Measurements from ENCODE around the gene VPS18.

Gene VPS18

GRCh38 chr15:40938536-40938870 lies 44.3 kb downstream of the VPS18 start:
- Histone ChIP-seq H3K18ac (ENCODE audit: low read depth in 1 of 2, low read length in 2 of 2) (peak overlapping the region in 1 of 2 experiments; percentile 38), H3K9me3 (ENCODE audit: control insufficient read depth, low read length) (no peaks in the 10 kb centered on the region), H2BK5ac (ENCODE audit: low read depth, low read length, poor library complexity, severe bottlenecking) (no peak overlapping the region), H3K79me1 (replicated peaks; ENCODE audit: low read length, poor library complexity, severe bottlenecking) (no peaks in the 10 kb centered on the region), H2BK15ac (ENCODE audit: low read depth, poor library complexity, severe bottlenecking) (no peak overlapping the region), H3K27ac (ENCODE audit: low read length, poor library complexity, severe bottlenecking) (no peak overlapping the region), H3K36me3 (ENCODE audit: control insufficient read depth in 1 of 2, insufficient read depth in 2 of 2, low read depth in 1 of 2, low read length in 2 of 2) (peaks cover 0 to 4% of the 10 kb centered on the region in 2 experiments), H2AFZ (ENCODE audit: low read depth, low read length) (no peak overlapping the region), H3K4ac (ENCODE audit: low read depth in 1 of 2, low read length in 2 of 2) (no peak overlapping the region), H3K4me3 (ENCODE audit: insufficient read depth in 1 of 2, low read depth in 1 of 2, low read length in 2 of 2) (no peak overlapping the region), H3K23ac (ENCODE audit: low read length in 2 of 2) (no peak overlapping the region), H4K8ac (ENCODE audit: low read length) (no peak overlapping the region), H4K91ac (ENCODE audit: low read length) (peak overlapping the region; percentile 34), H3K27me3 (ENCODE audit: control insufficient read depth in 1 of 2, insufficient read depth in 1 of 2, low read length in 2 of 2) (peaks cover 4 to 23% of the 10 kb centered on the region in 2 experiments), H3K4me1 (ENCODE audit: control insufficient read depth, insufficient read depth, low read depth, low read length) (peaks cover 36% of the 10 kb centered on the region), H3K4me2 (ENCODE audit: low read length, poor library complexity, severe bottlenecking) (no peak overlapping the region), H2BK120ac (ENCODE audit: low read depth, low read length) (no peak overlapping the region), H2AK5ac (ENCODE audit: low read length, severe bottlenecking) (no peak overlapping the region), H3K14ac (ENCODE audit: low read length in 2 of 2) (no peak overlapping the region), H2BK12ac (ENCODE audit: low read length in 2 of 2) (no peak overlapping the region), H3K9ac (ENCODE audit: low read length) (no peak overlapping the region)
- 92% methylated on average over 3 of the region's 6 CpGs for WGBS
- DNase-seq = no peak

GRCh38 chr15:40940296-40940801 lies 46.1 kb downstream of the VPS18 start:
- Histone ChIP-seq H3K27ac (ENCODE audit: low read length, poor library complexity, severe bottlenecking) (no peak overlapping the region), H2BK15ac (ENCODE audit: low read depth, poor library complexity, severe bottlenecking) (peak overlapping the region; percentile 1), H3K9me3 (ENCODE audit: control insufficient read depth, low read length) (no peaks in the 10 kb centered on the region), H3K4ac (ENCODE audit: low read depth in 1 of 2, low read length in 2 of 2) (peak overlapping the region in 1 of 2 experiments; percentile 59), H2BK5ac (ENCODE audit: low read depth, low read length, poor library complexity, severe bottlenecking) (no peak overlapping the region), H3K18ac (ENCODE audit: low read depth in 1 of 2, low read length in 2 of 2) (peak overlapping the region in 1 of 2 experiments; percentile 46), H4K8ac (ENCODE audit: low read length) (no peak overlapping the region), H3K23ac (ENCODE audit: low read length in 2 of 2) (peak overlapping the region in 1 of 2 experiments; percentile 62), H3K36me3 (ENCODE audit: control insufficient read depth in 1 of 2, insufficient read depth in 2 of 2, low read depth in 1 of 2, low read length in 2 of 2) (peaks cover 0 to 4% of the 10 kb centered on the region in 2 experiments), H3K79me1 (replicated peaks; ENCODE audit: low read length, poor library complexity, severe bottlenecking) (no peaks in the 10 kb centered on the region), H4K91ac (ENCODE audit: low read length) (peak overlapping the region; percentile 36), H2BK12ac (ENCODE audit: low read length in 2 of 2) (peak overlapping the region in 1 of 2 experiments; percentile 97), H3K4me2 (ENCODE audit: low read length, poor library complexity, severe bottlenecking) (no peak overlapping the region), H2AFZ (ENCODE audit: low read depth, low read length) (peak overlapping the region; percentile 23), H2AK5ac (ENCODE audit: low read length, severe bottlenecking) (peak overlapping the region; percentile 24), H3K14ac (ENCODE audit: low read length in 2 of 2) (peak overlapping the region in 1 of 2 experiments; percentile 56), H3K4me1 (ENCODE audit: control insufficient read depth, insufficient read depth, low read depth, low read length) (peaks cover 32% of the 10 kb centered on the region), H3K4me3 (ENCODE audit: insufficient read depth in 1 of 2, low read depth in 1 of 2, low read length in 2 of 2) (no peak overlapping the region), H2BK120ac (ENCODE audit: low read depth, low read length) (no peak overlapping the region), H3K9ac (ENCODE audit: low read length) (no peak overlapping the region), H3K27me3 (ENCODE audit: control insufficient read depth in 1 of 2, insufficient read depth in 1 of 2, low read length in 2 of 2) (peaks cover 3 to 19% of the 10 kb centered on the region in 2 experiments)
- DNase-seq = no peak
- 72% methylated on average over 15 of the region's 15 CpGs for WGBS

GRCh38 chr15:40941068-40941527 lies 46.8 kb downstream of the VPS18 start:
- Histone ChIP-seq H2BK12ac (ENCODE audit: low read length in 2 of 2) (peak overlapping the region in 1 of 2 experiments; percentile 97), H3K23ac (ENCODE audit: low read length in 2 of 2) (no peak overlapping the region), H3K4ac (ENCODE audit: low read depth in 1 of 2, low read length in 2 of 2) (peak overlapping the region in 1 of 2 experiments; percentile 59), H3K9ac (ENCODE audit: low read length) (peak overlapping the region; percentile 61), H3K36me3 (ENCODE audit: control insufficient read depth in 1 of 2, insufficient read depth in 2 of 2, low read depth in 1 of 2, low read length in 2 of 2) (peaks cover 0 to 4% of the 10 kb centered on the region in 2 experiments), H3K4me1 (ENCODE audit: control insufficient read depth, insufficient read depth, low read depth, low read length) (peaks cover 31% of the 10 kb centered on the region), H3K4me2 (ENCODE audit: low read length, poor library complexity, severe bottlenecking) (peak overlapping the region; percentile 80), H3K27me3 (ENCODE audit: control insufficient read depth in 1 of 2, insufficient read depth in 1 of 2, low read length in 2 of 2) (peaks cover 3 to 12% of the 10 kb centered on the region in 2 experiments), H3K18ac (ENCODE audit: low read depth in 1 of 2, low read length in 2 of 2) (peak overlapping the region; percentile 70 to 85), H2BK5ac (ENCODE audit: low read depth, low read length, poor library complexity, severe bottlenecking) (no peak overlapping the region), H2AFZ (ENCODE audit: low read depth, low read length) (peak overlapping the region; percentile 32), H2BK15ac (ENCODE audit: low read depth, poor library complexity, severe bottlenecking) (no peak overlapping the region), H3K27ac (ENCODE audit: low read length, poor library complexity, severe bottlenecking) (no peak overlapping the region), H3K79me1 (replicated peaks; ENCODE audit: low read length, poor library complexity, severe bottlenecking) (no peaks in the 10 kb centered on the region), H2AK5ac (ENCODE audit: low read length, severe bottlenecking) (no peak overlapping the region), H3K9me3 (ENCODE audit: control insufficient read depth, low read length) (no peaks in the 10 kb centered on the region), H3K14ac (ENCODE audit: low read length in 2 of 2) (no peak overlapping the region), H4K8ac (ENCODE audit: low read length) (peak overlapping the region; percentile 98), H3K4me3 (ENCODE audit: insufficient read depth in 1 of 2, low read depth in 1 of 2, low read length in 2 of 2) (peak overlapping the region; percentile 59 to 65), H4K91ac (ENCODE audit: low read length) (peak overlapping the region; percentile 91), H2BK120ac (ENCODE audit: low read depth, low read length) (peak overlapping the region; percentile 86)
- DNase-seq = no peak
- WGBS = 11% methylated on average over 7 of the region's 7 CpGs

DNA sequence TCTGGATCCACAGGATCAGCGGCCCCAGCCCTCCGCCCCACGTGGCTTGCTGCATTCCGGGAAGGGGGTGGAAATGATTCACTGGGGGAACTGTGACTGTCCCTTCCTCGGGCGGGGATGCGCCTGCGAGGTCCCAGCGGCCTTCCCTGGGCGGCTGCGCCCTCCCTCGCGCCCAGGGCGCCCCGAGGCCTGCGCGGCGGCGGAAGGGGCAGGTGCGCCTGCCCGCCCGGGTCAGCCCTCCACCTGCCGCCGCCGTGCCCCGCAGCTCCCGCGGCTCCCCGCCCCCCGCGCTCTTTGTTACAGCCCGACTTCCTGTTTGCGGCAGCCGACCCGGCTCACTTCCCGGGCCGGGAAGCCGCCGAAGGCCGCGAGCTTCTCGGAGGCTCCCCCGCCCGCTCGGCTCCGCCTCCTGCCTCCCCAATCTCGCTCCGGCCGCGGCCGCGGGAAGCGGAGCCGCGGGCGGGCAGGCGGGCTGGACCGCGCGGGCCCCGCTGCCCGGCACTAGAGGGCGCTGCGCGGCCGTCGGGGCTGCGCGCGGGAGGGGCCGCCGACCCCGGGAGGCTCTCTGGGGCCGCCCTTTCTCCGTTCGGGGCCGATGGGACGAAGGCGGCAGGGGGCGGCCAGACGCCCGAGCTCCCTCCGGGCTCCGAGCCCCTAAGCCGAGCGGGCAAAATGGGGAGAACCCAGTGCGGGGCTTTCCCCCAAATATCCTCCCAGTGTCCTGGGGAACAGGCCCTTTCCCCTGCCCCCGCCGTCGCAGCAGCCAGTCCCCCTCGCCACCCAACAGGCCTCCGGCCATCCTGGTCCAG lies 47.5 kb downstream of the VPS18 start:
- Histone ChIP-seq H3K23ac (ENCODE audit: low read length in 2 of 2) (peak overlapping the region in 1 of 2 experiments; percentile 78), H3K4ac (ENCODE audit: low read depth in 1 of 2, low read length in 2 of 2) (peak overlapping the region; percentile 89 to 93), H3K4me1 (ENCODE audit: control insufficient read depth, insufficient read depth, low read depth, low read length) (peaks cover 31% of the 10 kb centered on the region), H3K27ac (ENCODE audit: low read length, poor library complexity, severe bottlenecking) (no peak overlapping the region), H3K14ac (ENCODE audit: low read length in 2 of 2) (peak overlapping the region in 1 of 2 experiments; percentile 88), H3K4me2 (ENCODE audit: low read length, poor library complexity, severe bottlenecking) (peak overlapping the region; percentile 80), H3K9me3 (ENCODE audit: control insufficient read depth, low read length) (no peaks in the 10 kb centered on the region), H3K18ac (ENCODE audit: low read depth in 1 of 2, low read length in 2 of 2) (peak overlapping the region; percentile 94 to 96), H3K27me3 (ENCODE audit: control insufficient read depth in 1 of 2, insufficient read depth in 1 of 2, low read length in 2 of 2) (peaks cover 3 to 8% of the 10 kb centered on the region in 2 experiments), H3K36me3 (ENCODE audit: control insufficient read depth in 1 of 2, insufficient read depth in 2 of 2, low read depth in 1 of 2, low read length in 2 of 2) (no peaks in the 10 kb centered on the region), H2BK15ac (ENCODE audit: low read depth, poor library complexity, severe bottlenecking) (peak overlapping the region; percentile 97), H3K9ac (ENCODE audit: low read length) (peak overlapping the region; percentile 85), H4K91ac (ENCODE audit: low read length) (peak overlapping the region; percentile 91), H2AFZ (ENCODE audit: low read depth, low read length) (peak overlapping the region; percentile 86), H2BK5ac (ENCODE audit: low read depth, low read length, poor library complexity, severe bottlenecking) (no peak overlapping the region), H4K8ac (ENCODE audit: low read length) (peak overlapping the region; percentile 98), H2BK120ac (ENCODE audit: low read depth, low read length) (peak overlapping the region; percentile 86), H2AK5ac (ENCODE audit: low read length, severe bottlenecking) (no peak overlapping the region), H3K79me1 (replicated peaks; ENCODE audit: low read length, poor library complexity, severe bottlenecking) (no peaks in the 10 kb centered on the region), H2BK12ac (ENCODE audit: low read length in 2 of 2) (peak overlapping the region; percentile 75 to 81), H3K4me3 (ENCODE audit: insufficient read depth in 1 of 2, low read depth in 1 of 2, low read length in 2 of 2) (peak overlapping the region; percentile 59 to 77)
- WGBS = 1% methylated on average over 81 of the region's 92 CpGs
- DNase-seq = peak; percentile 89

Data from mesenchymal stem cell (in vitro differentiated cells and primary cell).